SK-N-MC (cell line): ENCODE data around the gene MYH14.

Source experiments
- EZH2 ChIP-seq: fragments of 200-600 bp; sonication (generic); IDR thresholded peaks from one replicate; pipeline ENCODE4 v1.6.1; 2017; ENCODE audit warnings: antibody characterized with exemption
- POLR2AphosphoS5 ChIP-seq: IDR thresholded peaks from 2 replicates; pipeline ENCODE4 v1.6.1; 2012; ENCODE audit warnings: mild to moderate bottlenecking, low read depth, low read length, borderline replicate concordance

- TF ChIP-seq POLR2AphosphoS5 (no peak), EZH2 (no peak)
Observed at GRCh38 chr19:50231821-50232220, 28.4 kb downstream of the MYH14 start.
